ENCODE measurements around the gene ADTRP. TPM values are rescaled to one million over a fixed set of nuclear protein-coding genes. Genes with fewer than 3 reads are reported as not detected.

The ADTRP gene
- total RNA-seq, 1 donor from 2014 or later: not detected

DNA sequence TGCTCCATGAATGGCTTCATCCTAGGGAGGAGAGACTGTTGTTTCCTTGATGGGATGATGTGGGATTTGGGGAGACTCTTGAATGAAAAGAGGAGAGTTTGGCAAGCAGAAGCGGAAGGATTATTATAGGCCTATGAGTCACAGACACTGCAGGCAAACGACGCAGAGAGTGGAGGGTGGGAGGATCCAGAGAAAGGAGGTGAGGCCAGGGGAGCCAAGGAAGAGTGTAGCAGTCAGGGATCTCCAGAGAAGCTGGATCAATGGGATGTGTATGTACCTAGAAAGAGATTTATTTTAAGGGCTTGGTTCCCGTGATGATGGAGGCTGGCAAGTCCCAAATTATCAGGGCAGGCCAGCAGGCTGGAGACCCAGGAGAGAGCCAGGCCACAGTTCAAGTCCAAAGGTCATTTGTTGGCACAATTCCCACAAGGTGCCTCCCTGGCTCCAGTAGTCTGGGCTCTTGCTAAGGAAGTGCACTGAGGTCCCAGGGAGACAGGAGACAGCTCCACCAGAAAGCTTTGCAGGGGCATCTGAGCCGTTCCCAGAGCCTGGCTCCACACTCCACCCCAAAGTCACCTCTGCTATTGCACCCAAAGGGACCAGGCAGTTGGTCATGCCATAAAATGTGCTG lies 76.0 kb downstream of the ADTRP start:
- H3K4me1 Mint-ChIP-seq (ENCODE audit: unreplicated experiment): peaks cover 3% of the 10 kb centered on the region
- no peaks in the 10 kb centered on the region for H3K36me3 Mint-ChIP-seq (ENCODE audit: unreplicated experiment)
- H3K27me3 Mint-ChIP-seq (ENCODE audit: unreplicated experiment): no peaks in the 10 kb centered on the region
- no peak for DNase-seq (ENCODE audit: extremely low spot score, unreplicated experiment)
- no peak overlapping the region for H3K27ac Mint-ChIP-seq (ENCODE audit: unreplicated experiment)
- H3K4me3 Mint-ChIP-seq (ENCODE audit: unreplicated experiment): no peak overlapping the region
- TF ChIP-seq, protein P1, sequence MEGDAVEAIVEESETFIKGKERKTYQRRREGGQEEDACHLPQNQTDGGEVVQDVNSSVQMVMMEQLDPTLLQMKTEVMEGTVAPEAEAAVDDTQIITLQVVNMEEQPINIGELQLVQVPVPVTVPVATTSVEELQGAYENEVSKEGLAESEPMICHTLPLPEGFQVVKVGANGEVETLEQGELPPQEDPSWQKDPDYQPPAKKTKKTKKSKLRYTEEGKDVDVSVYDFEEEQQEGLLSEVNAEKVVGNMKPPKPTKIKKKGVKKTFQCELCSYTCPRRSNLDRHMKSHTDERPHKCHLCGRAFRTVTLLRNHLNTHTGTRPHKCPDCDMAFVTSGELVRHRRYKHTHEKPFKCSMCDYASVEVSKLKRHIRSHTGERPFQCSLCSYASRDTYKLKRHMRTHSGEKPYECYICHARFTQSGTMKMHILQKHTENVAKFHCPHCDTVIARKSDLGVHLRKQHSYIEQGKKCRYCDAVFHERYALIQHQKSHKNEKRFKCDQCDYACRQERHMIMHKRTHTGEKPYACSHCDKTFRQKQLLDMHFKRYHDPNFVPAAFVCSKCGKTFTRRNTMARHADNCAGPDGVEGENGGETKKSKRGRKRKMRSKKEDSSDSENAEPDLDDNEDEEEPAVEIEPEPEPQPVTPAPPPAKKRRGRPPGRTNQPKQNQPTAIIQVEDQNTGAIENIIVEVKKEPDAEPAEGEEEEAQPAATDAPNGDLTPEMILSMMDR (IDR thresholded peaks at IDR 0.05): no peak
- H3K9me3 Mint-ChIP-seq (ENCODE audit: unreplicated experiment): no peaks in the 10 kb centered on the region

DNA sequence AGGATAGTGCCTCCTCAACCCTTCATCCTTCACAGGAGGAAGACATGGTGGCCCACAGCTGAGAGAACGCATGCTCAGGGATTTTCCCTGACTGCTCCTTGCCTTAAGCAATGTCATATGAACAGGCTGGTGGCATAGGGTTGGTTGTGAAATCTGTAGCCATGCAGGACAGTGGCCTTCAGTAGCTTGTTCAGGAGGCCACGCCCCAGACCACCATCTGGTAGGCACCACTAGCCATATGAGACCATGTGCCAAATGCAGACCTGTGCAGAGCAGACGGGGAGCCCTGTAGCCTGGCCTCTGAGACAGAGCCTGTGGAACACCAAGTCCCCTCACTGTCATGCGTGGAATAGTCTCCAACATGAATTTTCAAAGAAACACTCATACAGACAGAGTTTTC lies 76.5 kb downstream of the ADTRP start:
- Mint-ChIP-seq H3K4me1 (ENCODE audit: unreplicated experiment) (peaks cover 3% of the 10 kb centered on the region), H3K9me3 (ENCODE audit: unreplicated experiment) (no peaks in the 10 kb centered on the region), H3K4me3 (ENCODE audit: unreplicated experiment) (no peak overlapping the region), H3K36me3 (ENCODE audit: unreplicated experiment) (no peaks in the 10 kb centered on the region), H3K27me3 (ENCODE audit: unreplicated experiment) (no peaks in the 10 kb centered on the region), H3K27ac (ENCODE audit: unreplicated experiment) (no peak overlapping the region)
- no peak for DNase-seq (ENCODE audit: extremely low spot score, unreplicated experiment)
- TF ChIP-seq, protein P1 (IDR thresholded peaks at IDR 0.05): no peak

DNA sequence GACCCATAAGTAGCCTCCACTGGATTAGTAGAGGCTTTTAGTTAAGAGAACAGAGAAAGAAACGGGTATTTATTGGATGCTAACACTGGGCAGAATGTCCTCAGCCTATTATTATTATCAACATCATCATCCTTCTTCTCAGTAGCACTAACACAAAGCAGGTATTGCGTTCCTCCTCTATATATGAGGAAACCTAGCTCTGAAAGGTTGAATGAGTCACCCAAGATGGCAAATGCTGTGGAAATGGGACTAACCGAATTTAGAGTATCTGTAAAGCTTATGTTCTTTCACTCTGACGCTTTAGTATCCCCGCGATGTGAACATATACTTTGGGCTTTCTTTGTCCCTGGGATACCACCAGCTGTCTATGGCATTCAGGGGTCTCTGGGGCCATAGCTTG lies 77.0 kb downstream of the ADTRP start:
- Mint-ChIP-seq H3K36me3 (ENCODE audit: unreplicated experiment) (no peaks in the 10 kb centered on the region), H3K27ac (ENCODE audit: unreplicated experiment) (no peak overlapping the region), H3K9me3 (ENCODE audit: unreplicated experiment) (no peaks in the 10 kb centered on the region), H3K4me3 (ENCODE audit: unreplicated experiment) (no peak overlapping the region), H3K27me3 (ENCODE audit: unreplicated experiment) (no peaks in the 10 kb centered on the region), H3K4me1 (ENCODE audit: unreplicated experiment) (peaks cover 3% of the 10 kb centered on the region)
- TF ChIP-seq, protein P1 (IDR thresholded peaks at IDR 0.05): no peak
- DNase-seq (ENCODE audit: extremely low spot score, unreplicated experiment): no peak

DNA sequence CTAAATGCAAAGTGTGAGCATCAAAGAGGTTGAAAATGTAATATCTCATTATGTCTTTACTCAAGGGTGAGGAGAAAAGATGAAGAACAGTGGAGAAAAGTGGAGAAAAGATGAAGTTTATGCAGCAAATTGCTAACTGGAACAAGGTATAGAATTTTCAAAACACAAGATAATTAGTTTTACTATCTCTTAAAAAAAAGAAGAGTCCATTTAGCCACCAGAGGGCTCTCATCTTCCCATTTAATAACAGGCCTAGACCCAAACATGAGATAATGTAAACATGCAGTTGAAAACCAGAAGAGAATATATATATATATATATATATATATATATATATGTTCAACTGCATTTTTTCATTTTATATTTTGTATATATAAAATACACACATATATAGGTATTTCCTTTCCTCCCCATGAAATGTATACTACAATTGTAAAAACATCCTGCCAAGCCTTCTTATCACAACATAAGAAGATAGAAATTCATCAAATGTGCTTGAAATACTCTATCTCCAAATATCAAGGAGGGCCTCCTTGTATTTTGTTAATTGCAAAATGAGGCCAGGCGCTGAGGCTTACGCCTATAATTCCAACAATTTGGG lies 78.4 kb downstream of the ADTRP start:
- Mint-ChIP-seq H3K4me1 (ENCODE audit: unreplicated experiment) (peaks cover 3% of the 10 kb centered on the region), H3K27me3 (ENCODE audit: unreplicated experiment) (no peaks in the 10 kb centered on the region), H3K27ac (ENCODE audit: unreplicated experiment) (no peak overlapping the region), H3K4me3 (ENCODE audit: unreplicated experiment) (no peak overlapping the region), H3K36me3 (ENCODE audit: unreplicated experiment) (no peaks in the 10 kb centered on the region), H3K9me3 (ENCODE audit: unreplicated experiment) (no peaks in the 10 kb centered on the region)
- no peak for DNase-seq (ENCODE audit: extremely low spot score, unreplicated experiment)
- TF ChIP-seq, protein P1 (IDR thresholded peaks at IDR 0.05): peak; percentile 60

DNA sequence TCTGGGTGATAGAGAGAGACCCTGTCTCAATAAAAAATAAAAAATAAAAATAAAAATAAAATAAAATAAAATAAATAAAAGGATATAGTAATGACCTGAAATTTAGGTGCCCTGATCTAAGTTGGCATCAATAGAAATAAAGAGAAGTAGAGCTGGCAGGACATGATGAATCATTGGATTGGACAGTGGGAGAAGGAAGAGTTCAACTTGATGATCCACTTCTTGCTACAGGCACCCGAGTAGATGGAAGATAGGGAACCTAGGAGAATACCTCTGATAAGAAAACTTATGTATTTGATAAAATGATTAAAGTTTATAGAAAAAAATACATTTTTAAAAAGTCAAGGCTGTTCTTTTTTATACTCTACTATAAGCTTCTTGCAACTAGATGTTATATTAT lies 79.0 kb downstream of the ADTRP start:
- Mint-ChIP-seq H3K4me1 (ENCODE audit: unreplicated experiment) (peaks cover 3% of the 10 kb centered on the region), H3K27me3 (ENCODE audit: unreplicated experiment) (no peaks in the 10 kb centered on the region), H3K36me3 (ENCODE audit: unreplicated experiment) (no peaks in the 10 kb centered on the region), H3K9me3 (ENCODE audit: unreplicated experiment) (no peaks in the 10 kb centered on the region), H3K27ac (ENCODE audit: unreplicated experiment) (no peak overlapping the region), H3K4me3 (ENCODE audit: unreplicated experiment) (no peak overlapping the region)
- no peak for DNase-seq (ENCODE audit: extremely low spot score, unreplicated experiment)
- TF ChIP-seq, protein P1 (IDR thresholded peaks at IDR 0.05): no peak
